ENCODE measurements around the gene PRR14. TPM values are rescaled to one million over a fixed set of nuclear protein-coding genes. Genes with fewer than 3 reads are reported as not detected.
A peak's percentile ranks its signal among the peaks of the same experiment; 100 is the strongest.

Gene PRR14
- total and polyA plus RNA-seq, 4 donors: 7.5 to 13.5 (median 8.9) TPM

GRCh38 chr16:30698816-30699614 lies 48.3 kb downstream of the PRR14 start, which contains the start of gene SRCAP:
Gene SRCAP, plus strand, starts transcription at chr16:30699171. Its CDS starts 1,654 bp downstream, at chr16:30700825.
- Histone ChIP-seq H3K27ac (ENCODE audit: low read depth in 1 of 2, low read length in 2 of 2) (peak within 1 kb of the TSS; percentile 100), H3K4me3 (ENCODE audit: low read depth in 1 of 3, low read length in 3 of 3) (peak within 1 kb of the TSS; percentile 60 to 82 (median 81)), H3K9me3 (ENCODE audit: control insufficient read depth in 4 of 4, low read length in 3 of 4) (no peaks in the 10 kb centered on the region), H3K27me3 (ENCODE audit: control insufficient read depth in 4 of 4, insufficient read depth in 4 of 4, low read length in 3 of 4) (no peaks in the 10 kb centered on the region), H3K36me3 (ENCODE audit: control insufficient read depth in 4 of 4, insufficient read depth in 3 of 4, low read depth in 1 of 4, low read length in 3 of 4) (peaks cover 5 to 21% (median 13%) of the 10 kb centered on the region in 4 donors), H3K4me1 (ENCODE audit: control insufficient read depth in 4 of 4, insufficient read depth in 4 of 4, low read length in 3 of 4) (peaks cover 0 to 24% (median 20%) of the 10 kb centered on the region in 4 donors), H3K9ac (ENCODE audit: low read depth in 1 of 2, low read length in 2 of 2) (peak within 1 kb of the TSS; percentile 83 to 91)
- no peak for TF ChIP-seq RAD21 (IDR thresholded peaks at IDR 0.05)
- peak; percentile 61 for TF ChIP-seq SP1 (IDR thresholded peaks at IDR 0.05)
- no peak for TF ChIP-seq FOXA1 (IDR thresholded peaks at IDR 0.05)
- peak in 1 of 2 donors; percentile 22 for TF ChIP-seq EGR1 (IDR thresholded peaks at IDR 0.05; ENCODE audit: low read depth in 2 of 2)
- no peak for TF ChIP-seq CTCF (IDR thresholded peaks at IDR 0.05; ENCODE audit: low read depth, low read length, missing input control)
- TF ChIP-seq TAF1 (conservative IDR thresholded peaks at IDR 0.05): no peak
- TF ChIP-seq YY1 (IDR thresholded peaks at IDR 0.05): peak; percentile 56
- peak; percentile 76 to 89 for TF ChIP-seq GABPA (IDR thresholded peaks at IDR 0.05 in 1 of 2, conservative IDR thresholded peaks at IDR 0.05 in 1 of 2)
- TF ChIP-seq, protein P1, sequence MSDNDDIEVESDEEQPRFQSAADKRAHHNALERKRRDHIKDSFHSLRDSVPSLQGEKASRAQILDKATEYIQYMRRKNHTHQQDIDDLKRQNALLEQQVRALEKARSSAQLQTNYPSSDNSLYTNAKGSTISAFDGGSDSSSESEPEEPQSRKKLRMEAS (IDR thresholded peaks at IDR 0.05): peak; percentile 83
- peak; percentile 96 for TF ChIP-seq NR2F2 (IDR thresholded peaks at IDR 0.05)
- TF ChIP-seq, protein P2, sequence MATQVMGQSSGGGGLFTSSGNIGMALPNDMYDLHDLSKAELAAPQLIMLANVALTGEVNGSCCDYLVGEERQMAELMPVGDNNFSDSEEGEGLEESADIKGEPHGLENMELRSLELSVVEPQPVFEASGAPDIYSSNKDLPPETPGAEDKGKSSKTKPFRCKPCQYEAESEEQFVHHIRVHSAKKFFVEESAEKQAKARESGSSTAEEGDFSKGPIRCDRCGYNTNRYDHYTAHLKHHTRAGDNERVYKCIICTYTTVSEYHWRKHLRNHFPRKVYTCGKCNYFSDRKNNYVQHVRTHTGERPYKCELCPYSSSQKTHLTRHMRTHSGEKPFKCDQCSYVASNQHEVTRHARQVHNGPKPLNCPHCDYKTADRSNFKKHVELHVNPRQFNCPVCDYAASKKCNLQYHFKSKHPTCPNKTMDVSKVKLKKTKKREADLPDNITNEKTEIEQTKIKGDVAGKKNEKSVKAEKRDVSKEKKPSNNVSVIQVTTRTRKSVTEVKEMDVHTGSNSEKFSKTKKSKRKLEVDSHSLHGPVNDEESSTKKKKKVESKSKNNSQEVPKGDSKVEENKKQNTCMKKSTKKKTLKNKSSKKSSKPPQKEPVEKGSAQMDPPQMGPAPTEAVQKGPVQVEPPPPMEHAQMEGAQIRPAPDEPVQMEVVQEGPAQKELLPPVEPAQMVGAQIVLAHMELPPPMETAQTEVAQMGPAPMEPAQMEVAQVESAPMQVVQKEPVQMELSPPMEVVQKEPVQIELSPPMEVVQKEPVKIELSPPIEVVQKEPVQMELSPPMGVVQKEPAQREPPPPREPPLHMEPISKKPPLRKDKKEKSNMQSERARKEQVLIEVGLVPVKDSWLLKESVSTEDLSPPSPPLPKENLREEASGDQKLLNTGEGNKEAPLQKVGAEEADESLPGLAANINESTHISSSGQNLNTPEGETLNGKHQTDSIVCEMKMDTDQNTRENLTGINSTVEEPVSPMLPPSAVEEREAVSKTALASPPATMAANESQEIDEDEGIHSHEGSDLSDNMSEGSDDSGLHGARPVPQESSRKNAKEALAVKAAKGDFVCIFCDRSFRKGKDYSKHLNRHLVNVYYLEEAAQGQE (IDR thresholded peaks at IDR 0.05): peak; percentile 14
- no peak for TF ChIP-seq FOXA2 (IDR thresholded peaks at IDR 0.05)
- peak in 1 of 2 donors; percentile 24 for TF ChIP-seq HNF4A (conservative IDR thresholded peaks at IDR 0.05)
- no peak for TF ChIP-seq HNF4G (IDR thresholded peaks at IDR 0.05)
- peak; percentile 49 for TF ChIP-seq ZBTB33 (IDR thresholded peaks at IDR 0.05)
- TF ChIP-seq, protein P3, sequence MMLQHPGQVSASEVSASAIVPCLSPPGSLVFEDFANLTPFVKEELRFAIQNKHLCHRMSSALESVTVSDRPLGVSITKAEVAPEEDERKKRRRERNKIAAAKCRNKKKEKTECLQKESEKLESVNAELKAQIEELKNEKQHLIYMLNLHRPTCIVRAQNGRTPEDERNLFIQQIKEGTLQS (IDR thresholded peaks at IDR 0.05): no peak
- no peak for TF ChIP-seq JUND (IDR thresholded peaks at IDR 0.05)
- TF ChIP-seq RXRA (IDR thresholded peaks at IDR 0.05): peak; percentile 94 to 95
- WGBS: under 1% methylated on average over 57 of the region's 57 CpGs
- peak; percentile 93 for DNase-seq (ENCODE audit: low spot score)
